ENCODE measurements around the gene PRKCQ.

PRKCQ gene

DNA sequence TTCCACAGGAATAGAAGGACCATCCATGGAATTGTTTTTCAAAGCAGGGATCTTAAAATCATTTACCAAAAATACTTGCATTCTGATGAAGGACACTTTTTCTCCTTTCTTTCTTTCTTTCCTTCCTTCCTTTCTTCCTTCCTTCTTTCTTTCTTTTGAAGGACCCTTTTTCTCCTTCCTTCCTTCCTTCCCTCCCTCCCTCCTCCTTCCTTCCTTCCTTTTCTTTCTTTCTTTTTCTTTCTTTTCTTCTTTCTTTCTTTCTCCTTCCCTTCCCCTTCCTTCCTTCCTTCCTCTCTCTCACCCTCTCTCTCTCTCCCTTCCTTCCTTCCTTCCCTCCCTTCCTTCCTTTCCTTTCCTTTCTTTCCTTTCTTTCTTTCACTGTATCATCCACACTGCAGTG, 74.8 kb downstream of the PRKCQ start:
- Histone ChIP-seq H2BK120ac (ENCODE audit: low read depth, low read length) (no peak overlapping the region), H3K9ac (ENCODE audit: low read depth, low read length, poor library complexity) (no peak overlapping the region), H3K36me3 (replicated peaks in 1 of 2; ENCODE audit: control insufficient read depth in 2 of 2, insufficient read depth in 2 of 2, low read length in 2 of 2) (no peaks in the 10 kb centered on the region)

DNA sequence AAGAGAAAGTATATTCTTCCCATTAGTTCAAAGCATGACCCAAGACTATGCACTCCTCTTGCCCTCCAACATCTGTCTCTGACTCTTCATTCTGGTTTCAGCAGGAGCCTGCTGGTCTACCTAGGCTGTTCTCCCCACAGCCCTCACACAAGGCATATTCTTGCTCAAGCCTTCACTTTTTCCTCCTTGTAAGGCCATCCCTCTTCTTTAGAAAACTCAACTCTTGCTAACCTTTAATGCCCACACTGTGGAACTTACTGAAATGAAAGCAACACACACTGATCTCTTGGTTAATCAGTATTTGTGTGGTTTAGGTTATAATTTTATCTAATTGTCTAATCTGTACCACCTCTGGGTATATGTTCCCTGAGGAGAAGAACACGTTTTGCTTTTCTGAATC, 75.8 kb downstream of the PRKCQ start:
- no peaks in the 10 kb centered on the region for H3K4me1 ChIP-seq (ENCODE audit: control insufficient read depth in 2 of 2, insufficient read depth in 1 of 2, low read depth in 1 of 2, low read length in 2 of 2)
- H2BK5ac ChIP-seq (ENCODE audit: low read length): no peak overlapping the region
- WGBS, 2 donors (ENCODE audit: extremely low coverage in 2 of 2, insufficient read length in 2 of 2, insufficient replicate concordance in 1 of 2): no CpG with 5 or more reads among the region's 1 CpG
- H3K9ac ChIP-seq (ENCODE audit: low read depth, low read length, poor library complexity): no peak overlapping the region
- DNase-seq (ENCODE audit: low spot score): no peak
- H4K91ac ChIP-seq (ENCODE audit: low read depth, low read length, poor library complexity): no peak overlapping the region
- no peak overlapping the region for H3K23ac ChIP-seq (ENCODE audit: low read depth, low read length, poor library complexity)
- H2BK12ac ChIP-seq (ENCODE audit: low read length): no peak overlapping the region
- H3K27me3 ChIP-seq (ENCODE audit: control insufficient read depth in 3 of 3, insufficient read depth in 3 of 3, low read depth in 1 of 3, low read length in 3 of 3): no peaks in the 10 kb centered on the region
- H3K79me1 ChIP-seq (ENCODE audit: low read depth, low read length): no peaks in the 10 kb centered on the region
- no peaks in the 10 kb centered on the region for H3K9me3 ChIP-seq (replicated peaks in 1 of 2; ENCODE audit: control insufficient read depth in 2 of 2, insufficient read depth in 1 of 2, low read depth in 1 of 2, low read length in 2 of 2)
- H2BK15ac ChIP-seq (ENCODE audit: low read length): no peak overlapping the region
- H3K36me3 ChIP-seq (replicated peaks in 1 of 2; ENCODE audit: control insufficient read depth in 2 of 2, insufficient read depth in 2 of 2, low read length in 2 of 2): no peaks in the 10 kb centered on the region
- no peak overlapping the region for H4K8ac ChIP-seq (ENCODE audit: low read depth, low read length)
- H3K4me3 ChIP-seq (ENCODE audit: low read length in 2 of 2): no peak overlapping the region
- H2AFZ ChIP-seq (ENCODE audit: low read length): no peak overlapping the region
- H3K14ac ChIP-seq (ENCODE audit: low read length): no peak overlapping the region
- H3K18ac ChIP-seq (ENCODE audit: low read length): no peak overlapping the region
- no peak overlapping the region for H3K4me2 ChIP-seq (ENCODE audit: insufficient read depth, low read length, poor library complexity, severe bottlenecking)
- no peak overlapping the region for H3K27ac ChIP-seq (replicated peaks; ENCODE audit: low read length)
- no peak overlapping the region for H2AK5ac ChIP-seq (ENCODE audit: low read depth, low read length)
- H3K4ac ChIP-seq (ENCODE audit: low read length): no peak overlapping the region
- no peak overlapping the region for H2BK120ac ChIP-seq (ENCODE audit: low read depth, low read length)

More for the DNA sequence above, 74.8 kb downstream of the PRKCQ start:
- H3K27me3 ChIP-seq (ENCODE audit: control insufficient read depth in 3 of 3, insufficient read depth in 3 of 3, low read depth in 1 of 3, low read length in 3 of 3): no peaks in the 10 kb centered on the region
- no peaks in the 10 kb centered on the region for H3K9me3 ChIP-seq (replicated peaks in 1 of 2; ENCODE audit: control insufficient read depth in 2 of 2, insufficient read depth in 1 of 2, low read depth in 1 of 2, low read length in 2 of 2)
- H3K4me3 ChIP-seq (ENCODE audit: low read length in 2 of 2): no peak overlapping the region
- no peak overlapping the region for H2BK12ac ChIP-seq (ENCODE audit: low read length)
- H2AFZ ChIP-seq (ENCODE audit: low read length): no peak overlapping the region
- no peak overlapping the region for H3K14ac ChIP-seq (ENCODE audit: low read length)
- H4K8ac ChIP-seq (ENCODE audit: low read depth, low read length): no peak overlapping the region
- no peak overlapping the region for H3K18ac ChIP-seq (ENCODE audit: low read length)
- no peak overlapping the region for H2BK15ac ChIP-seq (ENCODE audit: low read length)
- DNase-seq (ENCODE audit: low spot score): no peak
- no peak overlapping the region for H3K23ac ChIP-seq (ENCODE audit: low read depth, low read length, poor library complexity)
- H3K27ac ChIP-seq (replicated peaks; ENCODE audit: low read length): no peak overlapping the region
- H3K4me2 ChIP-seq (ENCODE audit: insufficient read depth, low read length, poor library complexity, severe bottlenecking): no peak overlapping the region
- H2BK5ac ChIP-seq (ENCODE audit: low read length): no peak overlapping the region
- H3K4ac ChIP-seq (ENCODE audit: low read length): no peak overlapping the region
- H3K4me1 ChIP-seq (ENCODE audit: control insufficient read depth in 2 of 2, insufficient read depth in 1 of 2, low read depth in 1 of 2, low read length in 2 of 2): no peaks in the 10 kb centered on the region
- H4K91ac ChIP-seq (ENCODE audit: low read depth, low read length, poor library complexity): no peak overlapping the region
- H3K79me1 ChIP-seq (ENCODE audit: low read depth, low read length): no peaks in the 10 kb centered on the region
- no peak overlapping the region for H2AK5ac ChIP-seq (ENCODE audit: low read depth, low read length)

GRCh38 chr10:6503171-6503570, 76.9 kb downstream of the PRKCQ start:
- DNase-seq (ENCODE audit: low spot score): no peak
- Histone ChIP-seq H2AFZ (ENCODE audit: low read length) (no peak overlapping the region), H3K9me3 (replicated peaks in 1 of 2; ENCODE audit: control insufficient read depth in 2 of 2, insufficient read depth in 1 of 2, low read depth in 1 of 2, low read length in 2 of 2) (no peaks in the 10 kb centered on the region), H2BK5ac (ENCODE audit: low read length) (no peak overlapping the region), H3K18ac (ENCODE audit: low read length) (no peak overlapping the region), H3K36me3 (replicated peaks in 1 of 2; ENCODE audit: control insufficient read depth in 2 of 2, insufficient read depth in 2 of 2, low read length in 2 of 2) (no peaks in the 10 kb centered on the region), H2BK120ac (ENCODE audit: low read depth, low read length) (no peak overlapping the region), H3K4ac (ENCODE audit: low read length) (no peak overlapping the region), H3K9ac (ENCODE audit: low read depth, low read length, poor library complexity) (no peak overlapping the region), H3K14ac (ENCODE audit: low read length) (no peak overlapping the region), H2BK15ac (ENCODE audit: low read length) (no peak overlapping the region), H3K79me1 (ENCODE audit: low read depth, low read length) (no peaks in the 10 kb centered on the region), H2BK12ac (ENCODE audit: low read length) (no peak overlapping the region), H3K4me1 (ENCODE audit: control insufficient read depth in 2 of 2, insufficient read depth in 1 of 2, low read depth in 1 of 2, low read length in 2 of 2) (no peaks in the 10 kb centered on the region), H2AK5ac (ENCODE audit: low read depth, low read length) (no peak overlapping the region), H4K8ac (ENCODE audit: low read depth, low read length) (no peak overlapping the region), H3K23ac (ENCODE audit: low read depth, low read length, poor library complexity) (no peak overlapping the region), H4K91ac (ENCODE audit: low read depth, low read length, poor library complexity) (no peak overlapping the region), H3K4me3 (ENCODE audit: low read length in 2 of 2) (no peak overlapping the region), H3K27ac (replicated peaks; ENCODE audit: low read length) (no peak overlapping the region), H3K4me2 (ENCODE audit: insufficient read depth, low read length, poor library complexity, severe bottlenecking) (no peak overlapping the region), H3K27me3 (ENCODE audit: control insufficient read depth in 3 of 3, insufficient read depth in 3 of 3, low read depth in 1 of 3, low read length in 3 of 3) (no peaks in the 10 kb centered on the region)

DNA sequence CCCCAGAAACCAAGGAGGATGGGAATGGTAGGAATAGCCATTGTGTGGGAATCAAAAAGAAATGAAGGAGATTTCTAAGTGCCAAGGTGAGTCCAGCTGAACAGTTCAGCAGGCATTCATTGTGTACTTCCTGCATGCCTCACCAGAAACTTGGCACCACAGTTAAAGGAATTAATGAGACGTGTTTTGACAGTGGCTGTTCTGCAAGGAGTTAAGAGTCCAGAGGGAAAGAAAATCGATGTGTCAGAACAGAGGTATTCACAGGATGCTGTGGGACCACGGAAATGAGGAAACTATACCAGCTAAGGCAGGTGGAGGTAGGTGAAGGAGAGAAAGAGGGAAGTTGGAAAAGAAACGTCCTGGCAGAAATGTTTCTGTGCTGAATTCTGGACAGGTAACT, 78.1 kb downstream of the PRKCQ start:
- H2BK5ac ChIP-seq (ENCODE audit: low read length): no peak overlapping the region
- H3K4me1 ChIP-seq (ENCODE audit: control insufficient read depth in 2 of 2, insufficient read depth in 1 of 2, low read depth in 1 of 2, low read length in 2 of 2): no peaks in the 10 kb centered on the region
- no peaks in the 10 kb centered on the region for H3K27me3 ChIP-seq (ENCODE audit: control insufficient read depth in 3 of 3, insufficient read depth in 3 of 3, low read depth in 1 of 3, low read length in 3 of 3)
- no peak overlapping the region for H3K23ac ChIP-seq (ENCODE audit: low read depth, low read length, poor library complexity)
- no peak overlapping the region for H3K9ac ChIP-seq (ENCODE audit: low read depth, low read length, poor library complexity)
- H2BK15ac ChIP-seq (ENCODE audit: low read length): no peak overlapping the region
- no peak overlapping the region for H2AFZ ChIP-seq (ENCODE audit: low read length)
- H3K36me3 ChIP-seq (replicated peaks in 1 of 2; ENCODE audit: control insufficient read depth in 2 of 2, insufficient read depth in 2 of 2, low read length in 2 of 2): no peaks in the 10 kb centered on the region
- no peak overlapping the region for H3K27ac ChIP-seq (replicated peaks; ENCODE audit: low read length)
- no peak overlapping the region for H3K14ac ChIP-seq (ENCODE audit: low read length)
- no peak overlapping the region for H3K4me3 ChIP-seq (ENCODE audit: low read length in 2 of 2)
- no peaks in the 10 kb centered on the region for H3K79me1 ChIP-seq (ENCODE audit: low read depth, low read length)
- no CpG with 5 or more reads among the region's 4 CpGs for WGBS, 2 donors (ENCODE audit: extremely low coverage in 2 of 2, insufficient read length in 2 of 2, insufficient replicate concordance in 1 of 2)
- no peak overlapping the region for H3K4me2 ChIP-seq (ENCODE audit: insufficient read depth, low read length, poor library complexity, severe bottlenecking)
- H2BK120ac ChIP-seq (ENCODE audit: low read depth, low read length): no peak overlapping the region
- no peak overlapping the region for H2BK12ac ChIP-seq (ENCODE audit: low read length)
- H3K9me3 ChIP-seq (replicated peaks in 1 of 2; ENCODE audit: control insufficient read depth in 2 of 2, insufficient read depth in 1 of 2, low read depth in 1 of 2, low read length in 2 of 2): no peaks in the 10 kb centered on the region
- no peak overlapping the region for H3K18ac ChIP-seq (ENCODE audit: low read length)
- DNase-seq (ENCODE audit: low spot score): no peak
- no peak overlapping the region for H4K8ac ChIP-seq (ENCODE audit: low read depth, low read length)
- no peak overlapping the region for H4K91ac ChIP-seq (ENCODE audit: low read depth, low read length, poor library complexity)
- no peak overlapping the region for H2AK5ac ChIP-seq (ENCODE audit: low read depth, low read length)
- H3K4ac ChIP-seq (ENCODE audit: low read length): no peak overlapping the region
